HEK293 (cell line): ENCODE measurements around the gene ARHGAP4.
A peak's percentile ranks its signal among the peaks of the same experiment; 100 is the strongest.

ENCODE experiments used
- BCL11B ChIP-seq: fragments of 450-650 bp; formaldehyde crosslinking; IDR thresholded peaks from 2 replicates; pipeline ENCODE4 v1.5.1; 2016; ENCODE audit warnings: low read depth, missing biosample characterization, missing genetic modification characterization
- GLI4 ChIP-seq: fragments of 450-650 bp; formaldehyde crosslinking; IDR thresholded peaks from 2 replicates; pipeline ENCODE4 v1.5.1; 2016; ENCODE audit warnings: missing biosample characterization, missing genetic modification characterization
- HOXA7 ChIP-seq: sonication (generic); formaldehyde crosslinking; IDR thresholded peaks from 2 replicates; pipeline ENCODE4 v1.8.1; 2022; ENCODE audit warnings: missing genetic modification reagents, borderline replicate concordance
- KLF10 ChIP-seq: fragments of 450-650 bp; IDR thresholded peaks from 2 replicates; pipeline ENCODE4 v1.5.1; 2018; ENCODE audit warnings: missing biosample characterization, mild to moderate bottlenecking, missing genetic modification characterization
- MYNN ChIP-seq: fragments of 450-650 bp; formaldehyde crosslinking; IDR thresholded peaks from 2 replicates; pipeline ENCODE4 v1.5.1; 2016; ENCODE audit warnings: missing biosample characterization, missing genetic modification characterization, borderline replicate concordance
- SCRT1 ChIP-seq: fragments of 450-650 bp; formaldehyde crosslinking; IDR thresholded peaks from 2 replicates; pipeline ENCODE4 v1.5.1; 2016; ENCODE audit warnings: missing biosample characterization, missing genetic modification characterization, borderline replicate concordance
- TCF7L2 ChIP-seq: IDR thresholded peaks from 2 replicates; pipeline ENCODE4 v1.6.1; 2011; ENCODE audit warnings: low read depth, mild to moderate bottlenecking, inconsistent platforms, low read length, moderate library complexity, borderline replicate concordance
- WT1 ChIP-seq: fragments of 450-650 bp; formaldehyde crosslinking; IDR thresholded peaks from 2 replicates; pipeline ENCODE4 v1.5.1; 2016; ENCODE audit warnings: missing biosample characterization, missing genetic modification characterization
- ZBTB48 ChIP-seq: fragments of 450-650 bp; formaldehyde crosslinking; IDR thresholded peaks from 2 replicates; pipeline ENCODE4 v1.5.1; 2016; ENCODE audit warnings: missing biosample characterization, missing genetic modification characterization
- ZBTB8A ChIP-seq: fragments of 450-650 bp; formaldehyde crosslinking; IDR thresholded peaks from 2 replicates; pipeline ENCODE4 v1.5.1; 2016; ENCODE audit warnings: missing biosample characterization, missing genetic modification characterization
- ZFP69B ChIP-seq: fragments of 450-650 bp; formaldehyde crosslinking; IDR thresholded peaks from 2 replicates; pipeline ENCODE4 v1.5.1; 2016; ENCODE audit warnings: missing biosample characterization, missing genetic modification characterization
- ZNF146 ChIP-seq: fragments of 450-650 bp; formaldehyde crosslinking; IDR thresholded peaks from 2 replicates; pipeline ENCODE4 v1.5.1; 2016; ENCODE audit warnings: missing biosample characterization, missing genetic modification characterization
- ZNF175 ChIP-seq: fragments of 450-650 bp; formaldehyde crosslinking; IDR thresholded peaks from 2 replicates; pipeline ENCODE4 v1.5.1; 2016; ENCODE audit warnings: missing biosample characterization, missing genetic modification characterization
- ZNF223 ChIP-seq: fragments of 450-650 bp; formaldehyde crosslinking; IDR thresholded peaks from 2 replicates; pipeline ENCODE4 v1.5.1; 2016; ENCODE audit warnings: missing biosample characterization, missing genetic modification characterization
- ZNF23 ChIP-seq: fragments of 450-650 bp; formaldehyde crosslinking; IDR thresholded peaks from 2 replicates; pipeline ENCODE4 v1.5.1; 2016; ENCODE audit warnings: missing biosample characterization, missing genetic modification characterization, borderline replicate concordance
- ZNF280D ChIP-seq: fragments of 450-650 bp; formaldehyde crosslinking; IDR thresholded peaks from 2 replicates; pipeline ENCODE4 v1.5.1; 2016; ENCODE audit warnings: missing biosample characterization, missing genetic modification characterization
- ZNF311 ChIP-seq: fragments of 450-650 bp; formaldehyde crosslinking; IDR thresholded peaks from 2 replicates; pipeline ENCODE4 v1.5.1; 2017; ENCODE audit warnings: missing biosample characterization, missing genetic modification characterization, borderline replicate concordance
- ZNF544 ChIP-seq: fragments of 450-650 bp; formaldehyde crosslinking; IDR thresholded peaks from 2 replicates; pipeline ENCODE4 v1.5.0; 2017; ENCODE audit warnings: missing biosample characterization, missing genetic modification characterization
- ZNF555 ChIP-seq: fragments of 450-650 bp; formaldehyde crosslinking; conservative IDR thresholded peaks from 2 replicates; pipeline ENCODE4 v1.5.1; 2017; ENCODE audit warnings: missing biosample characterization, mild to moderate bottlenecking, missing genetic modification characterization, inconsistent platforms
- ZNF626 ChIP-seq: fragments of 450-650 bp; sonication (Bioruptor Pico); formaldehyde crosslinking; IDR thresholded peaks from 2 replicates; pipeline ENCODE4 v1.5.1; 2018; ENCODE audit warnings: missing biosample characterization, missing genetic modification characterization, inconsistent platforms
- ZNF629 ChIP-seq: fragments of 450-650 bp; formaldehyde crosslinking; IDR thresholded peaks from 2 replicates; pipeline ENCODE4 v1.5.1; 2017; ENCODE audit warnings: missing biosample characterization, missing genetic modification characterization
- ZNF707 ChIP-seq: fragments of 450-650 bp; formaldehyde crosslinking; IDR thresholded peaks from 2 replicates; pipeline ENCODE4 v1.5.1; 2016; ENCODE audit warnings: missing biosample characterization, missing genetic modification characterization
- ZNF747 ChIP-seq: fragments of 450-650 bp; formaldehyde crosslinking; IDR thresholded peaks from 2 replicates; pipeline ENCODE4 v1.5.1; 2016; ENCODE audit warnings: missing biosample characterization, missing genetic modification characterization
- TF ChIP-seq, protein P1 (sequence below): IDR thresholded peaks from 2 replicates; pipeline ENCODE4 v1.6.1; 2011; ENCODE audit warnings: mild to moderate bottlenecking, low read depth, low read length, borderline replicate concordance
- TF ChIP-seq, protein P2 (sequence below): fragments of 450-650 bp; formaldehyde crosslinking; IDR thresholded peaks from 2 replicates; pipeline ENCODE4 v1.5.1; 2016; ENCODE audit warnings: missing biosample characterization, missing genetic modification characterization
- TF ChIP-seq, protein P3 (sequence below): fragments of 450-650 bp; formaldehyde crosslinking; IDR thresholded peaks from 2 replicates; pipeline ENCODE4 v1.5.1; 2017; ENCODE audit warnings: missing biosample characterization, missing genetic modification characterization
- TF ChIP-seq, protein P4 (sequence below): fragments of 450-650 bp; formaldehyde crosslinking; IDR thresholded peaks from 2 replicates; pipeline ENCODE4 v1.5.1; 2016; ENCODE audit warnings: missing biosample characterization, missing genetic modification characterization
- TF ChIP-seq, protein P5 (sequence below): fragments of 450-650 bp; formaldehyde crosslinking; IDR thresholded peaks from 2 replicates; pipeline ENCODE4 v1.5.1; 2016; ENCODE audit warnings: missing biosample characterization, missing genetic modification characterization

ARHGAP4 gene

DNA sequence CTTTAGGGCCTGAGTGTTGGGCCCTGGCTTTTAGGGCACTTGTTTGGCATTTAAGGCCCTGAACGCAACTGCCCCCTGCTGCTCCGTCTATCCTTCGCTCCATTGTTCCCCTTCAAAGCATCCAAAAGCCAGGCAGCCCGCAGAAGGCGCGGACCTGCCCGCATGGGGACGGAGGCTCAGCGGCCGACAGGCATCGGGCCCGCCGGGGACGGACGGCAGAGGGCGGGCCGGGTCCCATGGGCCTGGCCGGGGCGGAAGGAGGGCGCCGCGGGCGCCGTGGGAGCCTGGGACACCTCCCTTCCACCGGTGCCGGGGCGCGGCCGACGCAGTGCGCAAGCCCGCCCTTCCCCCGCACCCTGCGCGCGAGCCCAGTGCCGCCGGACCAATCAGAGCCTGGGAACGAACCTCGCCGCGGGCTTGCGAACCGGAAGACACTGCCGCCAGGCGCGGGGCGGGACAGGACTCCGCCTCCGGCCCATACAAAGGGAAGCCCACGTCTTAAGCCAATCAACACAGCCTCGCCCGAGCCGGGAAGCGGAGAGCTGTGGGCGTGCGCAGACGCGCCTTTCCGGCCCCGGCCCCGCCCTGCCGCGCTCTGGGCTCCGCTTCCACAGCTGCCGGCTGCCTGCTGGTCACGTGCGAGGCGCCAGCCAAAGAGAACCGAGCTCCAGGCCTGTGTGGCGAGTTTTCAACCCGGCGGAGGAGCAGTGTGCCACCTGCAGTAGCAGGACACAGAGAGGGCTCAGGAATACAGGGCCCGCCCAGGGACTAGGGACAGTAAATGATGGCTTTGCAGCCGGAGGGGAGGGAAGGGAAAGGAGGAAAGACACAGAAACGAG lies 2.1 kb upstream of the ARHGAP4 start (continued):
- TF ChIP-seq HOXA7 (no peak), ZNF280D (tag by site-specific recombination) (no peak), ZNF555 (tag by site-specific recombination) (no peak), ZNF175 (no peak), WT1 (tag by site-specific recombination) (no peak), SCRT1 (tag by site-specific recombination) (no peak), ZNF146 (tag by site-specific recombination) (peak; percentile 2; the same call in 1 of the 2 replicates), GLI4 (tag by site-specific recombination) (no peak; the same call in 1 of the 2 replicates), BCL11B (tag by site-specific recombination) (0 out of 2 replicates have a peak, but pooled peaks have one; percentile 30), ZNF311 (no peak), ZNF23 (tag by site-specific recombination) (no peak), KLF10 (tag by site-specific recombination) (peak; percentile 95), ZBTB48 (tag by site-specific recombination) (peak; percentile 70; the same call in 1 of the 2 replicates), ZFP69B (tag by site-specific recombination) (0 out of 2 replicates have a peak, but pooled peaks have one; percentile 54), ZNF629 (tag by site-specific recombination) (peak; percentile 20; the same call in 1 of the 2 replicates), ZNF544 (tag by site-specific recombination) (no peak), ZNF707 (tag by site-specific recombination) (no peak), MYNN (tag by site-specific recombination) (no peak), ZNF747 (tag by site-specific recombination) (no peak), TCF7L2 (no peak), ZNF626 (tag by site-specific recombination) (no peak), ZBTB8A (tag by site-specific recombination) (peak; percentile 97), ZNF223 (tag by site-specific recombination) (peak; percentile 84)
- TF ChIP-seq, protein P1, sequence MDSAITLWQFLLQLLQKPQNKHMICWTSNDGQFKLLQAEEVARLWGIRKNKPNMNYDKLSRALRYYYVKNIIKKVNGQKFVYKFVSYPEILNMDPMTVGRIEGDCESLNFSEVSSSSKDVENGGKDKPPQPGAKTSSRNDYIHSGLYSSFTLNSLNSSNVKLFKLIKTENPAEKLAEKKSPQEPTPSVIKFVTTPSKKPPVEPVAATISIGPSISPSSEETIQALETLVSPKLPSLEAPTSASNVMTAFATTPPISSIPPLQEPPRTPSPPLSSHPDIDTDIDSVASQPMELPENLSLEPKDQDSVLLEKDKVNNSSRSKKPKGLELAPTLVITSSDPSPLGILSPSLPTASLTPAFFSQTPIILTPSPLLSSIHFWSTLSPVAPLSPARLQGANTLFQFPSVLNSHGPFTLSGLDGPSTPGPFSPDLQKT: peak; percentile 86
- TF ChIP-seq, protein P2, sequence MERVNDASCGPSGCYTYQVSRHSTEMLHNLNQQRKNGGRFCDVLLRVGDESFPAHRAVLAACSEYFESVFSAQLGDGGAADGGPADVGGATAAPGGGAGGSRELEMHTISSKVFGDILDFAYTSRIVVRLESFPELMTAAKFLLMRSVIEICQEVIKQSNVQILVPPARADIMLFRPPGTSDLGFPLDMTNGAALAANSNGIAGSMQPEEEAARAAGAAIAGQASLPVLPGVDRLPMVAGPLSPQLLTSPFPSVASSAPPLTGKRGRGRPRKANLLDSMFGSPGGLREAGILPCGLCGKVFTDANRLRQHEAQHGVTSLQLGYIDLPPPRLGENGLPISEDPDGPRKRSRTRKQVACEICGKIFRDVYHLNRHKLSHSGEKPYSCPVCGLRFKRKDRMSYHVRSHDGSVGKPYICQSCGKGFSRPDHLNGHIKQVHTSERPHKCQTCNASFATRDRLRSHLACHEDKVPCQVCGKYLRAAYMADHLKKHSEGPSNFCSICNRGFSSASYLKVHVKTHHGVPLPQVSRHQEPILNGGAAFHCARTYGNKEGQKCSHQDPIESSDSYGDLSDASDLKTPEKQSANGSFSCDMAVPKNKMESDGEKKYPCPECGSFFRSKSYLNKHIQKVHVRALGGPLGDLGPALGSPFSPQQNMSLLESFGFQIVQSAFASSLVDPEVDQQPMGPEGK: peak; percentile 28
- TF ChIP-seq, protein P3, sequence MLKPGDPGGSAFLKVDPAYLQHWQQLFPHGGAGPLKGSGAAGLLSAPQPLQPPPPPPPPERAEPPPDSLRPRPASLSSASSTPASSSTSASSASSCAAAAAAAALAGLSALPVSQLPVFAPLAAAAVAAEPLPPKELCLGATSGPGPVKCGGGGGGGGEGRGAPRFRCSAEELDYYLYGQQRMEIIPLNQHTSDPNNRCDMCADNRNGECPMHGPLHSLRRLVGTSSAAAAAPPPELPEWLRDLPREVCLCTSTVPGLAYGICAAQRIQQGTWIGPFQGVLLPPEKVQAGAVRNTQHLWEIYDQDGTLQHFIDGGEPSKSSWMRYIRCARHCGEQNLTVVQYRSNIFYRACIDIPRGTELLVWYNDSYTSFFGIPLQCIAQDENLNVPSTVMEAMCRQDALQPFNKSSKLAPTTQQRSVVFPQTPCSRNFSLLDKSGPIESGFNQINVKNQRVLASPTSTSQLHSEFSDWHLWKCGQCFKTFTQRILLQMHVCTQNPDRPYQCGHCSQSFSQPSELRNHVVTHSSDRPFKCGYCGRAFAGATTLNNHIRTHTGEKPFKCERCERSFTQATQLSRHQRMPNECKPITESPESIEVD (tag by site-specific recombination): no peak
- TF ChIP-seq, protein P4, sequence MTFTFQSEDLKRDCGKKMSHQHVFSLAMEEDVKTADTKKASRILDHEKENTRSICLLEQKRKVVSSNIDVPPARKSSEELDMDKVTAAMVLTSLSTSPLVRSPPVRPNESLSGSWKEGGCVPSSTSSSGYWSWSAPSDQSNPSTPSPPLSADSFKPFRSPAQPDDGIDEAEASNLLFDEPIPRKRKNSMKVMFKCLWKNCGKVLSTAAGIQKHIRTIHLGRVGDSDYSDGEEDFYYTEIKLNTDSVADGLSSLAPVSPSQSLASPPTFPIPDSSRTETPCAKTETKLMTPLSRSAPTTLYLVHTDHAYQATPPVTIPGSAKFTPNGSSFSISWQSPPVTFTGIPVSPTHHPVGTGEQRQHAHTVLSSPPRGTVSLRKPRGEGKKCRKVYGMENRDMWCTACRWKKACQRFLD (tag by site-specific recombination): no peak
- TF ChIP-seq, protein P5, sequence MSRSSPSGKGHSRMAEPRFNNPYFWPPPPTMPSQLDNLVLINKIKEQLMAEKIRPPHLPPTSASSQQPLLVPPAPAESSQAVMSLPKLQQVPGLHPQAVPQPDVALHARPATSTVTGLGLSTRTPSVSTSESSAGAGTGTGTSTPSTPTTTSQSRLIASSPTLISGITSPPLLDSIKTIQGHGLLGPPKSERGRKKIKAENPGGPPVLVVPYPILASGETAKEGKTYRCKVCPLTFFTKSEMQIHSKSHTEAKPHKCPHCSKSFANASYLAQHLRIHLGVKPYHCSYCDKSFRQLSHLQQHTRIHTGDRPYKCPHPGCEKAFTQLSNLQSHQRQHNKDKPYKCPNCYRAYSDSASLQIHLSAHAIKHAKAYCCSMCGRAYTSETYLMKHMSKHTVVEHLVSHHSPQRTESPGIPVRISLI: no peak
